Fibroblast of skin of left biceps (primary cell): ENCODE measurements around the gene HEG1.
A peak's percentile ranks its signal among the peaks of the same experiment; 100 is the strongest.

Experiments
- DNase-seq, 2 experiments: peaks; one replicate each; pipeline ENCODE4 v3.0.0-alpha.2; 2013; ENCODE audit warnings: low read depth in 2 of 2

HEG1 gene, protein sequence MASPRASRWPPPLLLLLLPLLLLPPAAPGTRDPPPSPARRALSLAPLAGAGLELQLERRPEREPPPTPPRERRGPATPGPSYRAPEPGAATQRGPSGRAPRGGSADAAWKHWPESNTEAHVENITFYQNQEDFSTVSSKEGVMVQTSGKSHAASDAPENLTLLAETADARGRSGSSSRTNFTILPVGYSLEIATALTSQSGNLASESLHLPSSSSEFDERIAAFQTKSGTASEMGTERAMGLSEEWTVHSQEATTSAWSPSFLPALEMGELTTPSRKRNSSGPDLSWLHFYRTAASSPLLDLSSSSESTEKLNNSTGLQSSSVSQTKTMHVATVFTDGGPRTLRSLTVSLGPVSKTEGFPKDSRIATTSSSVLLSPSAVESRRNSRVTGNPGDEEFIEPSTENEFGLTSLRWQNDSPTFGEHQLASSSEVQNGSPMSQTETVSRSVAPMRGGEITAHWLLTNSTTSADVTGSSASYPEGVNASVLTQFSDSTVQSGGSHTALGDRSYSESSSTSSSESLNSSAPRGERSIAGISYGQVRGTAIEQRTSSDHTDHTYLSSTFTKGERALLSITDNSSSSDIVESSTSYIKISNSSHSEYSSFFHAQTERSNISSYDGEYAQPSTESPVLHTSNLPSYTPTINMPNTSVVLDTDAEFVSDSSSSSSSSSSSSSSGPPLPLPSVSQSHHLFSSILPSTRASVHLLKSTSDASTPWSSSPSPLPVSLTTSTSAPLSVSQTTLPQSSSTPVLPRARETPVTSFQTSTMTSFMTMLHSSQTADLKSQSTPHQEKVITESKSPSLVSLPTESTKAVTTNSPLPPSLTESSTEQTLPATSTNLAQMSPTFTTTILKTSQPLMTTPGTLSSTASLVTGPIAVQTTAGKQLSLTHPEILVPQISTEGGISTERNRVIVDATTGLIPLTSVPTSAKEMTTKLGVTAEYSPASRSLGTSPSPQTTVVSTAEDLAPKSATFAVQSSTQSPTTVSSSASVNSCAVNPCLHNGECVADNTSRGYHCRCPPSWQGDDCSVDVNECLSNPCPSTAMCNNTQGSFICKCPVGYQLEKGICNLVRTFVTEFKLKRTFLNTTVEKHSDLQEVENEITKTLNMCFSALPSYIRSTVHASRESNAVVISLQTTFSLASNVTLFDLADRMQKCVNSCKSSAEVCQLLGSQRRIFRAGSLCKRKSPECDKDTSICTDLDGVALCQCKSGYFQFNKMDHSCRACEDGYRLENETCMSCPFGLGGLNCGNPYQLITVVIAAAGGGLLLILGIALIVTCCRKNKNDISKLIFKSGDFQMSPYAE (N-terminal part only)

DNA sequence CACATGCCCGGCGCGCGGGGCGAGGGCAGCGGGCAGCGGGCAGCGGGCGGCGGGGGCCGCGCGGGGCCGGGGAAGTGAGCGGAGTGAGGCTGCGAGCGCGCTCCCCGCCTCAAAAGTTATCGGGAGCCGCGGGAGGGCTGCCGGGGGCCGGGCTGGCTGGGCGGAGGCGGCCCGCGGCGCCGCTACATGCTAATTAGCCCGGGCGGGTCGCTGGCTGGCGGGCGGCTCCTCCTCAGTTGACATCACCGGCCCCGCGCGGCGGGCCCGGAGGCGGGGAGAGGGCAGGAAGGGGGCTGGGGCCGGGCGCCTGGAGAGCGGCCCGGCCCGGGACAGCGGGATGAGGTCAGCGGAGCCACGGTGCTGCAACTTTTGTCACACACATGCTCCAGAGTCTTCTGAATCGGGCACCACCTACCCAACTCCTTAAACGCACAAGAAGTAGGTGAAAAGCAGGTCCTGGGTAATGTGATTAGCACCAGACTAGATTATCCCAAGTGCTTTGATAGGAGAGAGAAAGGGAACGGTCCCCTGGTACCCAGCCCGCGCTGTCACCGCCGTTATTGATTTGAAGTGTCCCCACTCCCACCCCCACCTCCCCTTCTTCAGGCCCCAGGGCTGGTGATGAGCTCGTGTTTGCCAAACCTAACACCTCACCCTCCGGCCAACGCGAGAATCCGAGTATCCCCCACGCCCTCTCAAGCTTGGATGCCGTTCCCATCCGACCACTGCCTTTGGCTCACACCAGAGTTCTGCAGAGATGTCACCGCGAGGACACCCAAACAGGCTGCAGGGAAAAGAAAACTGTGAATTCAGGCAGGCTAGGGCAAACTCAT, at the start of gene HEG1:
TSS of gene HEG1 (minus strand) at position 85 of the 833 bp plus-strand sequence. CDS start 107 bp downstream, outside the sequence.
- no peak for DNase-seq

DNA sequence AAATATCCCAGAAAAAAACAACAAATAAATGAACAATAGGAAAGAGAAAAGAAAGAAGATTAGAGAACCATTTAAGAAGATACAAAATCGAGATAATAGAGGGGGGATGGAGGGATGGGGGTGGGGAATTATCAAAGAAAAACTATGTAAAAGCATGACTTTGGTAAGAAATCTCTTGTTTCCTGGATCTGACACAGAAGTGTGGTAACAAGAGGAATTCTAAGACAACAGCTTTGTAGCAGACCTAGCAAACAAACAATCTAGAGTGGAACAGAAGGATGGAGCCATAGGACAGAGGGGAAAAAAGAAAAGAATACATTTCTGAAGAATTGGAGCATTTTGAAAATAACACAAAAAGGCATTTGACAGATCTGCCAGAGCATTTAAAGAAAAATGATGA, 49.3 kb upstream of the HEG1 start:
- no peak for DNase-seq

DNA sequence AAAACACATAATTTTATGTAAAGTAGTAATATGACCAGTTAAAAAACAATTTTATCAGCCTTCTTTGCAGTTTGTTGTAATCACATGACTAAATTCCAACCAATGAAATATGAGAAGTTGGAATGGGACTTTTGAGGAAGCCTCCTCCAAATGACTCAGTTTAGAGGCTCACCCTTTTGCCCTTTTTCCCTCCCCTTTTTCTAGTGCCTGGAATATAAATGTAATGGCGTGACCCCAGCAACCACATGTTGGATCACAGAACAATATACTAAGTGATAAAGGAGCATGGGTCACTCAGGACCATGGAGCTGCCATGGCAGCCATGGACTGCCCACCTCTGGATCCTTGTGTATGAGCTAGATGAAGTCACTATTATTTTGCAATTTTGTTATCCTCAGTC, 48.8 kb upstream of the HEG1 start:
- DNase-seq, result no peak

DNA sequence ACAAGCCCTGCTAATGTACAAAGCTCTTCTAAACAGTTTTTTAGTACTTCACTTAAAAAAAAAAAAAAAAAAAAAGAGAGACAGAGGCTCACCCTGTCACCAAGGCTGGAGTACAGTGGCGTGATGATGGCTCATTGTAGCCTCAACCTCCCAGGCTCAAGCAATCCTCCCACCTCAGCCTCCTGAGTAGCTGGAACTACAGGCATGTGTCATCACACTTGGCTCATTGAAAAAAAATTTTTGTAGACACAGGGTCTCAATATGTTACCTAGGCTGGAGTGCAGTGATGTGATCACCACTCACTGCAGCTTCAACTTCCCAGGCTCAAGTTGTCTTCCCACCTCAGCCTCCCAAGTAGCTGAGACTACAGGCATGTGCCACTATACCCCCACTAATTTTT, 47.6 kb upstream of the HEG1 start:
- no peak for DNase-seq

DNA sequence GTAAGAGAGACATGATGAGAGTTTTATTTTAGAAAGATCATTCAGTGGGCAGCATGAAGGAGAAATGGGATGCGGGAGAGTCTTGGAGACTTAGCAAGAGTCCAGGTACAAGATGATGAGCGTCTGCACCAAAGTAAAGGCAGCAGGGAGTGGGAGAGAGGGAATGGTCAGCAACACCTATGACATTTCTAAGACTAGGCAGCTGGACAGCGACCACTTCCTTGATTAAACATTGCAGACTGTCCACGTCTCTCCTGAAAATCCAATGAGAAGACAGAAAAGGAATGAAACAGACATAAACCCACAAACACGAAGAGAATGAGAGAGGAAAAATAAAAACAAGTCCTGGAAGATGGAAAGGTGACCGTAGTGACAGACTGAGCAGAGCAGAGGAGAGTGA, 46.7 kb upstream of the HEG1 start:
- DNase-seq, result no peak

DNA sequence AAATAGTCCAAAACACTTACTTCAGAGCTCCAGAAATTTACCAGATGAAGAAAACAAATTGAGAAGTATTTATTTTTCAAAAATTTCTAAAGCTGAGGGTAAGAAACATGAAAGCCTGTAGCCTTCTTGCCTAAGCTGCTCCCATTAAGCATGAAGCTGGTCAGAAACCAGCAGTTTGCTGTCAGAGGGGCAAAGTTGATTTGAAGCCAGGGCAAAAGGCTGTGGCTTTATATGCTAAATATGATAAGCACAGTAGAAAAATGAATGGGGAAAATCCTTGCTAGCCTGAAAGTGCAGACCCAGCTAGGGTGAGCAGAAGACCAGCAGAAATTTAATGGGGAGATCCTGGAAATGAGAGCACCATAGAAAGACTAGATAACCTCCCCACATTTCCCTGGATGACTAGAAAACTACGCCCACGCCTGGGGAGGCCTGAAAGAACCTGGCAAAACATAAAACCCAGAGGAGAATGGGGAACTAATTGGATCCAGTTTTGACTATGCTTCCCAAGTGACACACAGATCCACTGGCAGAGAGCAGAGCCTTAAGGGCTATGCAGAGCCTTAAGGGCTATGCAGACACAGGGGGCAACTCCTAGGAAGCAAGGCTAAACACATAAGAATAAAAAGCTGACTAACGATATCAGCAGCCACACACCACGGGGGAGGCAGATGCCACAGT, 43.0 kb upstream of the HEG1 start:
- DNase-seq, result no peak

DNA sequence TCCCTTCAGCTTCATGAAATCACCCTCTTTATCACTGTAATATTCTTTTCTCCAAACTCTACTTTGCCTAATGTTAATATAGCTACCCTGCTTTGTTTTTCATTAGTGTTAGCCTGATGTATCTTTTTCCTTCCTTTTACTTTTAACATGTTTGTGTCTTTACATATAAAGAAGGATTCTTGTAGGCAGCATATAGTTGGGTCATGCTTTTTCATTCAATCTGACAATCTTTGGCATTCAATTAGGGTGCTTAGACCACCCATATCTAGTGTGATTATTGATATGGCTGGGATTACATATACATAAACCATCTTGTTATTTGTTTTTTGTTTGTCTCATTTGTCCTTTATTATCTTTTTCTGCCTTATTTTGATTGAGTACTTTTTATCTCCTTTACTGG, 34.9 kb upstream of the HEG1 start:
- DNase-seq, result no peak

DNA sequence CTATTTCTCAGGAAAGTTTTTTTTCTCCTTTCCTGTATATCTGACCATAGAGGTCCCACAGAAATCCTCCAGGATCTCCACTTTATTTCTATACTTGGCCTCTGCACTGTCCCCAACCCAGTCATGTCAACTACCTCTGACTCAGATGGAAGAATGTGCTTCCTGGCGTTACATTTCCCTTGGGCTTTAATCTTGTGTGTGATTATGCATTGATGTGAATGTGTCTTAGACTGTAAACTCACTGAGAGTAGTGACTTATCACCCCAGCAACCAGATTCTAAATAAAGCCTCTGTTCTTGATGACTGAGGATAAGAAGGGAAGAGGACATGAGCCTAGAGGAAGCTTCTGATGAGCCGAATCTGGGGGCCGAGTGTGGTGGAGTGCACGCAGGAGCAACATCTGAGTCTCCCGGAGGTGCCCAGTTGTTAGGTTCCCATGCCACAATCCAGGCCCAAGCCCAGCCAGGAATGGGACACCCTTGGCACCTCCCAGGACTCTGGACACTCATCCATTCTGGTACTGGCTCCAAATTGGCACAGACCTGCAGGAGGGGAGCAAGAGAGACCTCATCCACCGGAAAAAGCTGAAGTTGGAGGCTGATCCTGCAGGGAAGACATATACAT, 32.1 kb upstream of the HEG1 start:
- no peak for DNase-seq

DNA sequence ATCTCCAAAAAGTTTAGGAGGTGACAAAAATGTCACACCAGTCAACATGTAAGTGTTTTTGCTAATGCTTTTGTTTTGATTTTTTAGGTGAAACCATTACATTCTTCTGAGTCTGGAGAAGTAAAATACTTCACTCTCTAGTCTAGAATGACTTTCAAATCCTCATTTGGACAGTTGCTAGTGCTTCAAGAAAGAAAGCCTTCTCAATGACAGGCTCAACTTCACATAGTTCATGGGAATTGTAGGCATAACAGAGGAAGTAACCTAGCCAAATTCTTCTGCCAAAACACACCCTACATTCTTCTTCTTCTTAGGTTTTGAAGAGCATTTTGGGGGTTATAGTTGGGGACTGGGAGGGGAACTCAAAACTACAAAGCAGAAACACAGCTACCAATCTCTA, 29.4 kb upstream of the HEG1 start:
- no peak for DNase-seq

DNA sequence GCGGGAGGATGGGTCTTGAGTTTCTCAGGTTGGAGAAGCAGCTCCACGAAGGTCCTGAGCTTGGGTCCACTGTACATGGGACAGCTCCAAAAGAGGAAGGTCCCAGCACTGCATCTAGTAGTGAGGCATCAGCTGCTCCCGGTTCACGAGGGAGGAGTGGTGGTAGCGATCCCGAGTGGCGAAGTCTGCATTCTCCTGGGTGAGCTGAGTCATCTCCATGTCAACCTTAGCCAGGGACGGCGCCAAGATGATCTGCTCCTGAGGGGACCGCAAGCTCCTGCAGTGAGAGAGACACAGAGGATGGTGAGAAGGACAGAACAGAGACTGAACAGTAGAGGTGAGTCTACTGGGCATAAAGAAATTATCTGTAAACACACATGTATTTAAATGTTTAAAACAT, 28.0 kb upstream of the HEG1 start:
- no peak for DNase-seq

DNA sequence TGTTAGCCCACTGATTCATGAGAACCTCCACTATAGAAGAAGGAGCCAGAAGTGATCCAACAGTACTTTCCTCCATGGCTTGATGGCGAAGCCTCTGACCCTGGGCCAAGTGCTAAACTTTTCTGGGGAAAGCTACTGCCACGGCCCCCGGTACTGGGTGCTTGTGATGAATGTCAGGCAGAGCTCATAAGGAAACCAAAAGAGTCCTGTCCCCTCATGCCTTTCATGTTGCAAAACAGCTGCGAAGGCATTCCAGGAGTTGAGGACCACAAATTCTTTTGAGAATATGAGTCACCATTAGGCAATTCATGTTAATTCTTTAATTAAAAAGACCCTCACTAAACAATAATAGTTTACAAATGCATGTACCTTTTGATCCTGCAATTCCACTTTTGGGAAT, 26.5 kb upstream of the HEG1 start:
- DNase-seq, result peak in 1 of 2 experiments; percentile 34

DNA sequence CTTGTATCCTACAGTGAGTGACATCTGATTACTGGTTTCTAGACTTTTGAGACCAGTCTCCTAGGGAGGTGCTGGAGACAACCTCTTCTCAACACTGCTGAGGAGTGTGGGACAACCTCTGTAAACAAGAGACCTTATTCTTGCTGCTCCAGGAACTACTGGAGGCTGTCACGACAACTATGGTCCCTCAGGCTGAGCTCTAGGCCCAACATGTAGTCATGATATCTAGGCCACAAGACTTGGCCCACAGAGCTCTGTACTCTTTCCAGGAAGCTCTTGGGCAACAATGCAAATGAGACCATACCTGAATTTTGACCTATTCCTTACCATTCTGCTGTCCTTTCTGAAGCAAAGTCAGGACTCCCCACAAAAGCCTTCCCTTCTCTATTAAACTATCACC, 24.3 kb upstream of the HEG1 start:
- DNase-seq, result no peak

DNA sequence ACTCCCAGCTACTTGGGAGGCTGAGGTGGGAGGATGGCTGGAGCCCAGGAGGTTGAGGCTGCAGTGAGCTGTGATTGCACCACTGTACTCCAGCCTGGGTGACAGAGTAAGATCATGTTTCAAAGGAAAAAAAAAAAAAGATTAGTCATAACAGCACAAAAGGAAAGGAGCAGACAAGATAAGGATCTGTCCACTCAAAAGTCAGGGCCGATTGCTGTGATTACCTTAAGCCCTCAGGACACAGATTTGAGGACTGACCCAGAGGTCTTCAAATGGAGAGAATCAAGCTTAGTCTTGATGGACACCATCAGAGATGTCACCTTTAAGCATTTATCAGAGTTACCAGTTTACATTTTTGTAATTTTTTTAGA, 23.9 kb upstream of the HEG1 start:
- no peak for DNase-seq

DNA sequence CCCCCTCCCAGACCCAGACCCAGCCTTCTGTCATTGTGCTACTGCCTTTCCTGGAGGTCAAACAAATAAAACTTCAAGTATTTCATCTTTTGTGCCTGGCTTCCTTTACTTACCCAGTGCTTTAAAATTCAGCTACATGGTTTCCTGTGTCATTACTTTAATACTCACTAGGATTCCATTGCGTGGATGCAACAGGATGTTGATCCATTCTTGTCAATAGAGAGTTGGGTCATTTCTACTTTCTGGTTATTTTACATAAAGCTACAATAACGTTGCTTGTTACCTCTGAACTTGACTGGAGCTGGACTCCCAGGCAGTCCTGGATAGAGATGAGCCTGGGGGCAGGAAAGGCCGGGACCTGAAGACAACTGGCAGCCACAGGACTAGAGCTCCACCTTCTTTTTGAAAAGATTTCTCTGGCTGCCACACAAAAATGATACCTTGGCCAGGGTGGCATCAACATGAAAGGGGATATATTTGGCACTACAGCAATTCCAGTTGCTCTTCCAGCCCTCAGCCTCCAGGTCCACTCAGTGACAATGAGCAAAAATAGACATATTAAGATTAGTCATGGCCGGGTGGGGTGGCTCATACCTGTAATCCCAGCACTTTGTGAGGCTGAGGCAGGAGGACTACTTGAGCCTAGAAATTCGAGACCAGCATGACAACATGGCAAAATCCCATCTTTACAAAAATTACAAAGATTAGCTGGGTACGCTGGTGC, 23.3 kb upstream of the HEG1 start:
- DNase-seq, result no peak

DNA sequence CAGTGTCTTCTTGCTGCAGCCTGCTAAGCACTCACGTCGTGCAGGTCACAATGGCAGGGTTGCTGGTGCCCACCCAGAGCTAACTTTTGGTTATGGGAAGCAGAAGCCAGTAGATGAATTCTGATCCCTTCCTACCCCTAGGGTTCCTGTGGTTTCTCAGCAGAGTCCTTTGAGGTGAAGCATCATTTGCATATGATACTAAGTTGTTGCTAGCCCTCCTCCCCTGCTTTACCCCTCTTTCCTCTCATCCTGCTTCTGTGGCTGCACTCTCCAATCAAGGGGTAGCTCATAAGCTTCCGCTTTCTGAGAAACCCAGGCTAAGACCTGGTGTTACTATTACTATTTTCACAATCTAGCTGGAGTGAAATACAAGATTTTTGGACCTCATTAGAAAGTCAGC, 22.1 kb upstream of the HEG1 start:
- no peak for DNase-seq

DNA sequence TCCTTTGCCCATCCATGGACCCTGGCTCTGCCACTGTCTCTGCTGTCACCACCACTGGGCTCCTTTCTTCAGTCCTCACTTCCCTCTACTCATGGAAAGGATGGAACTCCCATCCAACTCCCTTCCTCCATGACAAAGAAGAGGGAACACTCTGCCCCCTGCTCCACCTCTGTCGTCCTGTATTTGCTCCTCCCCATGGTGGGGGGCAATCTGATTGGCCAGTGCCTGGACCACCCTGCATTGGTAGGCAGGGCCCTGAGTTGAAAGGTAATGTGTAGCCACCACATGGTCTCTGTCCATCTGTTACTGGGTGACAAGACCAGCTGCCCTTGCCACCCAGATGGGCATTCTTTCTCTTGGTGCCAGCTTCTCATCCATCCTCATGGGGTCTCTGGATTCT, 20.7 kb upstream of the HEG1 start:
- no peak for DNase-seq

DNA sequence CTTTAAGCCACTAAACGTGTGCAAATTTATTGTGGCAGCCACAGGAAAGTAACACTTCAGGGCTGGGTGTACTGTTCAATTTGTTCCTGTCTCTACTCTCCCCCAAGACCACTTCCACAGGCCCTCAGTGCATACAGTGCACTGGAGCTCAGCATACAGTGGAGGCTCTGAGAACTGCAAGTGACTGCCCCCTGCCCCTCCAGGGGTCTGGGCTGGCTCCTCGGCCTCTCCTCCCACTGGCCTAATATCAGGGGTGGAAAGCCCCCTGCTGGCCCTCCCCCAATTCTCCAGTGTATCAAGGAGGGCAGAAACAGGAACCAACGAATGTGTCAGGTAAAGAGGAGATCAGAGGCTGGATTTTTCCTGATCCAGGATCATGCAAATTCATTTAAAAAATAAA, 19.9 kb upstream of the HEG1 start:
- DNase-seq, result no peak

DNA sequence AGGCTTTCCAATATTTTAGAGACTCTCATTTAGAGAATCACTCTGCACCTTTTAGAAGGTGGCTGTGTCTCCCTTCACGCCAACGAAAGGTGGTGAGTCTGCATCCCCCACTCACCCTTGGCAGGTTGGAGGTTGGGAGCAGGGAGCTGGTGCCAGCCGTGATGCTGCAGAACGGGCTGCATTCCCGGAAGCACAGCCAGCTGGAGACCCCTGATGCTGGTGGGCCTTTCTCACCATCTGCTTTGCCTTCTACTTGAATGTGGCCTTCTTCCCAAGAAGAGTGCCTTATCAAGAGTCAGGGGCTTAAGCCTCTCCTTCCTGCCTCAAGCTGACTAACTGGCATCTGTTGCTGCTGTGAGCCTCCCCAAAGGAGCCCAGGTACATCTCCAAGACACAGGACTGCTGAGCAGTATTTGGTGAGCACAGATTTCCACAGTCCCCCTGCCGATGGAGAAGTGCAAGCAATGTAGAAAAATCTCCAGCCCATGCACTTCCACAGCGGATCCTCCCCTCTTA, 17.7 kb upstream of the HEG1 start:
- no peak for DNase-seq

DNA sequence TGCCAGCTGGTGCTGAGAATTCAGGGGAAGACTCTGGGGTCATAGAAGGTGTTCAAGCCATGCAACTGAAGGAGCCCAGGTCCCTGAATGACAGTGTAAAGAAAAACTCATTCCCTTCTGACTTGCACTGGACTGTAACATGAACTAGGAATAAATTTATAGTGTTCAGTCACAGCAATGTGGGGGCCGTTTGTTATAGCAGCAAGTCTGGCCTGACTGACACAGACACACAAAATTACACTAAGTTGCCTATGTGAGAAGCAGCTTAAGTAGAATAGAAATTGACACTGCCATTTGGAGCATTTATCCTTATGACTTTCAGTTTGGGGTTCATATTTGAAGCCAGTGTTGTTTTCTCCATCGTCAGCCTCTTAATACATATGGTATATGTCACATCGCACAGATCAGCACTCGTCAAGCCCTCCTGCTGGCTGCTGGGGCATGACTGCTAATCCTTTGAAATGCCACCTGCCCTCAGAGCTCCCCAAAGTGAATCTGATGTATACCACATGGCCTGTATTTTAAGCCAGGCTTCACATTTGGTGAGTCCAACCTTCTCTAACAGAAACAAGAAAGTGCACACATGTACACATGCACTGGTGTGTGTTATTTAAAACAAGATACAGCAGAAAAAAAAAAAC, 17.1 kb upstream of the HEG1 start:
- DNase-seq, result no peak
